ENCODE measurements around the gene SEMA3D. TPM values are rescaled to one million over a fixed set of nuclear protein-coding genes. Genes with fewer than 3 reads are reported as not detected.

SEMA3D gene
- polyA plus RNA-seq, 1 experiment = 7.4 TPM

- Histone ChIP-seq H3K27me3 (ENCODE audit: control insufficient read depth, insufficient read depth, low read length) (no peaks in the 10 kb centered on the region), H3K27ac (ENCODE audit: low read depth, low read length) (no peak overlapping the region), H3K4me3 (ENCODE audit: low read depth, low read length) (no peak overlapping the region), H3K9me3 (ENCODE audit: control insufficient read depth, insufficient read depth, low read length) (no peaks in the 10 kb centered on the region)
- no peak for TF ChIP-seq CTCF (IDR thresholded peaks at IDR 0.05; ENCODE audit: low read depth, low read length)
- no peak for DNase-seq (ENCODE audit: low read depth, low spot score)
- POLR2A ChIA-PET = no interaction called here
- CTCF ChIA-PET = no interaction called here
These were observed 237.8 kb downstream of the SEMA3D start for GRCh38 chr7:84949067-84949466.

- POLR2A ChIA-PET = no interaction called here
- H3K27me3 ChIP-seq (ENCODE audit: control insufficient read depth, insufficient read depth, low read length) = no peaks in the 10 kb centered on the region
- CTCF ChIA-PET = no interaction called here
- no peaks in the 10 kb centered on the region for H3K9me3 ChIP-seq (ENCODE audit: control insufficient read depth, insufficient read depth, low read length)
- no peak overlapping the region for H3K27ac ChIP-seq (ENCODE audit: low read depth, low read length)
- no peak overlapping the region for H3K4me3 ChIP-seq (ENCODE audit: low read depth, low read length)
- no peak for DNase-seq (ENCODE audit: low read depth, low spot score)
- no peak for TF ChIP-seq CTCF (IDR thresholded peaks at IDR 0.05; ENCODE audit: low read depth, low read length)
These were observed 238.2 kb downstream of the SEMA3D start for GRCh38 chr7:84948634-84949033.

GRCh38 chr7:84946549-84946948 lies 240.3 kb downstream of the SEMA3D start:
- no peak for DNase-seq (ENCODE audit: low read depth, low spot score)
- H3K4me3 ChIP-seq (ENCODE audit: low read depth, low read length) = no peak overlapping the region
- CTCF ChIA-PET = no interaction called here
- no peak for TF ChIP-seq CTCF (IDR thresholded peaks at IDR 0.05; ENCODE audit: low read depth, low read length)
- POLR2A ChIA-PET = no interaction called here
- H3K9me3 ChIP-seq (ENCODE audit: control insufficient read depth, insufficient read depth, low read length) = no peaks in the 10 kb centered on the region
- no peak overlapping the region for H3K27ac ChIP-seq (ENCODE audit: low read depth, low read length)
- no peaks in the 10 kb centered on the region for H3K27me3 ChIP-seq (ENCODE audit: control insufficient read depth, insufficient read depth, low read length)

Data from AG04450 (cell line).